ENCODE results near the gene C10orf71.

- TF ChIP-seq CTCF (conservative IDR thresholded peaks at IDR 0.05; ENCODE audit: low read depth, low read length) (no peak), EZH2 (IDR thresholded peaks at IDR 0.05; ENCODE audit: borderline replicate concordance, low read depth, low read length, poor library complexity, severe bottlenecking) (no peak)
These were observed 22.4 kb upstream of the C10orf71 start for GRCh38 chr10:49276596-49276995.
